Hematopoietic multipotent progenitor cell treated with erythropoietin and hydrocortisone succinate and interleukin-3 and kit ligand, for 4 days (in vitro differentiated cells): ENCODE results near the gene ATXN10.

Source experiments
- DNase-seq: peaks from one replicate; pipeline ENCODE4 v3.0.0-alpha.2; 2015

ATXN10 gene

GRCh38 chr22:45866126-45866645, 194.6 kb downstream of the ATXN10 start:
- no peak for DNase-seq

- DNase-seq: no peak
Observed at GRCh38 chr22:45866646-45867117, 195.0 kb downstream of the ATXN10 start.

DNA sequence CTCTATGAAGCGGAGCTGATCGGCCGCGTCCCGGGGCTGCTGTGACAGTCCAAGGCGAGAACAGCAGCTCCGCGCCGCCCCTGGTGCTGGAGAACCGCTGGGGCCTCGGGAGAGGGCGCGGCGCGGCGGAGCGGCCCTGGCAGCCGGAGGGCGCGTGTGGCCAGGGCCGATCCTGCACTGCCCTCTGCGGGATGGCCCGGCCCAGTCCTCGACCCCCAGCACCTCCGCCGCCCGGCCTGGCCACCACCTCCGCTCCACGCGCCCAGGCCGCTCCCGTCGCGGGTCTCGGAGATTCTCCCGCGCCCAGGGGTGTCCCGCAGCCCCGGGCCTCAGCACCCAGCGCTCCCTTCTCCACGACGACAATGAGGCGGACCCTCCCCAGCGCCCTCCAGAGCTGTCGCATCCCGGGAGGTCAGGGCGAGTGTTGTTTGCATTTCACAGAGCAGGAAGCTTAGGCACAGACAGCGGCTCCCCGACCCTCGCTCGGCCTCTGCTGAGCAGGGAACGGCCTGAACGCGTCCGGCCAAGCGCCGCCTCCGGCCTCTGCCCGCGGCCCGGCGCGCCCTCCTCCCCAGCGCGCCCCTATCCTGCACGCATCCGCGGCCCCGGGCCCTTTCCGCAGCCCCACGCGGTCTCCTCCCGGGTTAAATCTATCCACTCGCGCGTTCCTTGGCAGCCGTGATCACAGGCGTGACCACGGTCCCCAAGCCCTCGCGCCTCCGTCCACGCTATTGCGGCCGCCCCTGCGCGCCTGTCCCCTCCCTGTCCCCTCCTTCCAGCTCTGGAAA, 195.7 kb downstream of the ATXN10 start:
- DNase-seq: peak; percentile 55

DNA sequence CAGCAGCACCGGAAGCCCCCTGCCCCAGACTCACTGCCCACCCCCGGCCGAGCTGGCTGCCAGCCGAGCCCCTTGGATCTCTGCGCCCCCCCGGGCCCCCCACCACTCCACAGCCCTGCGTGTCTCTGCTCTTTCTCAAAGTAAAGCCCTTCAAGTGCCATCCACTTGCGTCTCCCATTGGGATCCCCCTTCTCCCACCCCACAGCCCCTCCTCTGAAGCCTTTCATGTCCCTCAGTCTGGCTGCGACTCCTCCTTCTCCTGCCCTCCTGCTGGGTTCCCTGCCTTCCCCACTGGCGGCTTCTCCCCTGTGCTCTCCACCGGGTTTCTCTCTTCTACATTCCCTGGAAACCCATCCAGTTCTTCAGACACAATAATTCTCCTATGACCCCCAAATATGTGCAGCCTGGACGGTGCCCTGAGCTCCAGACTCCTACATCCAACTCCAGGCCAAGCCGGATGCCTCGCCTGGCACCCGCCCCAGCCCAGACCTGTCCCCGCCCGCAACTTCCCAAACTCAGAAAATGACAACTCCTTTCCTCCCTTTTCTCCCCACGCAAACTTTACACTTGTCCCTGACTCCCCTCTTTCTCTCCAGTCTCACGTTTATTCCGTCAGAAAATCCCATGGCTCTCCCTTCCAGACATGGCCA, 196.4 kb downstream of the ATXN10 start:
- DNase-seq: no peak

DNA sequence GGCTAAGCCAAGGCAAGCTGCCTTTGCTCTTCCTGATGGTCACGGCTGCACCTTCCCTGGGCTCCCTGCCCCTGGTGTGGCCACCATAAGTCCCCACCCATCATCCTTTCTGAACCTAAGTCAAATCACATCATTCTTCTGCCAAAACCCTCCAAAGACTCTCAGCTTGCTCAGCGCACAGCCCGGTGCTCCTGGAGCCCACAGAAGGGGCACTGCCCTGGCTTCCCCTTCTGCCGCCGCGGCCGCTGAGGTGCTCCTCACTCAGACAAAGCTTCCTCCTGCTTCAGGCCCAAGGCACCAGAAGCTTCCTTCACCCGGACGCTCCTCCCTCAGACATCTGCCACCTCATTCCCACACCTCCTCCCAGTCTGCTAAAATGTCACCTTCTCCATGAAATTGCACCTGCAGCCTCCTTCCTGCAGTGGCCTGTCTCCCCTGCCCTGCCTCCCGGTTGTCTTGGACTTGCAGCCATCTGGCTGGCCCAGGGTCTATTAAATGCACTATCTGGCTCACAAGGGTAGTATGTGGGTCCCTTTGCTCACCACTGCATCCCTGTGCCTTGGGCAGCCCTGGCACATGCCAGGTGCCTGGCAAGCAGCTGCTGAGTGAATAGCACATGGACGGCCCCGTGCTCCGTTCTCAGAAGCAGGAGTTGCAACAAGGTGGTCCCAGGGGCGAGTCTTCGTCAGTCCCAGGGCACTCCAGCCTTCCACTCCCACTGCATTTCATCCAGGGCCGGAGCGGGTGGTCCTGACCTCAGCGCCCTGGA, 197.1 kb downstream of the ATXN10 start:
- DNase-seq: no peak

- no peak for DNase-seq
Observed at GRCh38 chr22:45869340-45869847, 197.8 kb downstream of the ATXN10 start.

DNA sequence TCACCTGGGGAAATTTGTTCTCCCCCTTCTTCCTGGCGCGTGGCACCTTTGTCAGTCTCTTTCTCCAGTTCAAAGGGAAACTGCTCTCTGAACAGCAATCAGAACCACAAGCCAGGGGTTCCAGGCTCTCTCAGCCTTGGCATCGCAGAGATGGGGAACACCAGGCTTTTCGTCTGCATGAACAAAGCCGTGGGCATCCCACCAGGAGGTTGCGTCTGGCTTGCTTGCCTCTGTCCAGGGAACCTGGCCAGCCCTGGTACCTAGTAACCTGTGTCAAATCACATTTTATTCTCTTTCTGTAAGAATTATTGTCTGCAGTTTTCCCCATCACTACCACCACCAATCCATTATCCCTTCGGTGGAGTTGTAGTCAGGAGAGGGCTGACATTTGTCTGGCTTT, 198.4 kb downstream of the ATXN10 start:
- DNase-seq: no peak

GRCh38 chr22:45871721-45872120, 200.1 kb downstream of the ATXN10 start:
- no peak for DNase-seq

DNA sequence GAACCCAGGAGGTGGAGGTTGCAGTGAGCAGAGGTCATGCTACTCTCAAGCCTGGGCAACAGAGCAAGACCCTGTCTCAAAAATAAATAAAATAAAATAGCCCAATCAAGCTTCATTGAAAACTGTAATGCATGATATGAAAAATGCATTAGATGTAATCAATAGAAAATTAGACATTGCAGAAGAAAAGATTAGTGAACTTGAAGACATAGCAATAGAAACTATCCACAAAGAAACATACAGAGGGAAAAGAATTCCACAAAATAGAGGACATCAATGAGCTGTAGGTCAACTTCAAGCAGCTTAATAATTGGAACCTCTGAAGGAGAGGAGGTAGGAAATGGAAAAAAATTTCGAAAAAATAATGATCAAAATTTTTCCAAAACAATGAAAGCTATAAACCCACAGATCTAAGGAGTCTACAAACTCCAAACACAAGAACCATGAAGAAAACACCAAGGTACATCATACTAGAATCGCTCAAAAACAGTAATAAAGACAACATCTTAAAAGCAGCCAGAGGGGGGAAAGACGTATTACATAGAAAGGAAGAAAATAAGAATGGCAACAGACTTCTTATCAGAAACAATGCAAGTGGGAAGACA, 201.1 kb downstream of the ATXN10 start:
- no peak for DNase-seq

DNA sequence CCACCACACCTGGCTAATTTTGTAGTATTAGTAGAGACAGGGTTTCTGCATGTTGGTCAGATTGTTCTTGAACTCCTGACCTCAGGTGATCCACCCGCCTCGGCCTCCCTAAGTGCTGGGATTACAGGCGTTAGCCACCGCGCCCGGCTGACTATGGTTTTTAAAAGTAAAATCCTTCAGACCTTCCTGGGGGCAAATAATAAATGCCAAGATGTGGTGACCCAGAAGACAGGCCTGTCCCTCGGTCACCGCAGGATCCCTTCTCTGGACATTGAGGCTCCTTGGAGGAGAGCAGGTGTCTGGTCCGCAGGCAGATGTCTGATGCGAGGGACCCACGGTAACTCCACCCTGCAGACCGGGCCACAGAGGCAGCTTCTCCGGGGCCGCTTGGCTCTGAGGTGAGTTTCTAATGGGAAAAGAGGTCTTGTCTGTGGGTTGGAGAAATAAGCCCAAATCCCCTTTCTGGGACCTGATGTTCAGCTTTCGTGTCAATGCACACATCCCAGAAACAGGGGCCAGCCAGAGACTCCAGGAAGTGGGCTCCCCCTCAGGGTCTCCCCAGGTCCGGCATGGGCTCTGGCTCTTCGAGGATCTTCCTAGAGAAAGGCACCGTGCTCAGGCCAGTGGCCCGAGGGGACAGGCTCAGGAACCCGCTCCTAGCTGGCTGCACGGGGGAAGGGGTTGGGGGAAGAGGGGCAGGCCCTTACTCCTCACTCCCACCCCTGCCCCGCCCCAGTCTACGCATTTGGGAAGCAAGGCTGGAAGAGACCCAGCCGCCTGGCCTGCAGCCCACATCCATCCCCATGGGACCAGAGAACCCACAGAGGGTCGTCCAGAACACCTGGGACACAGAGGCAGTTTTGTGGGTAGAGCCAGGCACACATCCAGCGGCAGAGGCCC, 204.8 kb downstream of the ATXN10 start:
- DNase-seq: no peak

DNA sequence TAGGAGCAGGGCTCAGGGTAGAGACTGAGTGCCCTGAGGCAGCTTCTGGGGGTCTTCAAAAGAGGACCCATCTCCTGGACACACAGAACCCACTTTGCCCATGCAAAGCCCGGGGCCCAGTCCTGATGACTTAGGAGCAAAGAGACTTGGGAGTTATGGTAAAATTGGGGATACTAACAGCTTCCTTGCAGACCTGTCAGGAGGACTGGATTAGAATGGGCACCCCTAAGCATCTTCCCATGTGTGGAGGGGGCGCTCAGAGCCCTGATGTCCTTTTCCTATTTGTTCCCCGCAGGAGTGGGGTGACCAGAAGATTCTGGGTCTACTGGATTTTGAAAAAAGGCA, 205.4 kb downstream of the ATXN10 start:
- no peak for DNase-seq

DNA sequence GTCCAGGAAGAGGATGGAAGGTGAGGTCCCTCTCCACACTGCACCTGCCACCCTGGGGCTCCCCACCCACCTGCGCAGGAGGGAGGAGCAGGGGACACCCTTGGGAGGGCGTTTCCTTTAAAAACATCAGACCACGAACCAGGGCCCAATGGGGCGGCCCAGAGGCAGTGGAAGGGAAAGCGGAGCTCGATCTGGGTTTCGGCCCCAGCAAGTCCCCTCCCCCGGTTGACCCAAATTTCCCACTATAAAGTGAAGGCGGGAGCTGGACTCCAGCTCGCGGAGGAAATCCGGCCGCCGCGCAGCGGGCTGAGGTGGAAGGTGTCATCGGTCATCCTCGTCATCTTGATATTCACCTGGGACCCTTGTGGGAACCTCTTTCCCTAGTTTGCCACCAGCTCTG, 206.0 kb downstream of the ATXN10 start:
- no peak for DNase-seq

- DNase-seq: no peak
Observed at GRCh38 chr22:45878051-45878781, 206.6 kb downstream of the ATXN10 start.

DNA sequence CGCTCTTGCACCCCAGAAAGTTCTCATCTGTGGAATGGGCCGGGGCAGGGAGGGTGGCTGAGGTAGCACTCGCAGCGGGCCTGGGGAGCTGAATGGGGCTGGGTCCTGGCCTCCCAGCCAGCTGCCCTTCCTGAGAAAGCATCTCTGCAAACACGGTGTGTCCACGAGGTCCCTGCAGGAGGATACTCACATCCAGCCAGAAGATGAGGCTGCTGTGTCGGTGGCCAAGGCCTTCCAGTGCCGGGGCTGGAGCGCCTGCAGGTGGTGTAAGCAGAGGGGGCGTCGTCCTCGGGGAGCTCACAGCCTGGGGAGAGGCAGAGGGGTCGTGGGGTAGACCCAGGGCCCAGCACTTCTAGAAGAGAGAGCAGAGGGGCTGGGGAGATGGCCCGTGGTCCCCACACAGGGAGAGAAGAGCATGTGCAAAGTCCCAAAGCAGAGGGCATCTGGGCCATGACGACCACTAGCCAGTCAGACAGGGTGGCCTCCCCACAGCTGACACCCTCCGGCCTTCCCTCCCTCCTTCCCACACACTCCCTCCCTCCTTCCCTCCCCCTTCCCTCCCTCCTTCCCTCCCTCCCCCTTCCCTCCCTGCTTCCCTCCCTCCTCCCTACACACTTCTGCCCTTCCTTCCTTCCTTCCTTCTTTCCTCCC, 207.4 kb downstream of the ATXN10 start:
- no peak for DNase-seq

DNA sequence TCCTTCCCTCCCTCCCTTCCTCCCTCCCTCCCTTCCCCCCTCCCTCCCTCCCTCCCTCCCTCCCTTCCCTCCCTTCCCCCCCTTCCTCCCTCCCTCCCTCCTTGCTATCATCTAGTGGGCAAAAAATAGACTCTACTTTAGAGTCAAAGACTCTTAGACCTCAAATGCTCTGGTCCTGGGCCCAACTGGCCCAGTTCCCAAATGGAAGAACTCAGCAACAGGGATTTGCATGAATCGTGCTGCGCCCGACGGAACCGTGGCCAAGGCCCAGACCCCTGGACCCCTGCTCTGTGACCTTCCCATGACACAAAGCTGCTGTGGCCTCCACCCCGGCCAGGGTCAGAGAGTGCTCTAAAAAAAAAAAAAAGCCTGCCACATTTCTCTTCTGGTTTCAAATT, 207.9 kb downstream of the ATXN10 start:
- DNase-seq: no peak

DNA sequence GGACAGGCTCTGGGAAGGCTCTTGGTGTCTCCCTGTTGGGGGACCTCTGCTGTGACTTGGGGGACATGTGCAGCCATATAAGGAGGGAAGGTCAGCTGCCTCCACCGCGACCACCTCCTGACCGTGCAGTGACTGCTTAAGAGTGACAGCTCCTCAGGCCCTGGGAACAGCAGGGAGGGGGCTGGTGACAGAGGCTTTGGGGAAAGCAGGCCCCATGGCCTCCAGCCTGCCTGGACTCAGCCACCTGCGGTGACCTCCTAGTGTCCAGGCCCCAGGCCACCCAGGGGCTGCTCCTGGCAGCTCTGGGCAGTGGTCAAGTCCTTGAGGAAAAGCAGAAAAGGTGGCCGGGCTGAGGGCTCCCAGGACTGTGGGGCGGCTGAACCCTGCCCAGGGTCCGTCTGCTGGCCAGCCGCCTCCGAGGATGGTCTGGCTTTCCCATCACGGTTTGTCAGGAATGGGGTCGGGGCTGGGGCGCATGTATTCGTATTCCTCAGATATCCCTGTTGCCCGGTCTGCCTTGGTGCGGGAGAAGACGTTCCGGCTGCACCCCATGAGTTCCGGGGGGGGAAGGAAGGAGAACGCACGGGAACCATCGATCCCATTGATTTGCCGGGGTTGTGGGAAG, 208.6 kb downstream of the ATXN10 start:
- DNase-seq: no peak

- no peak for DNase-seq
Observed at GRCh38 chr22:45880716-45881523, 209.3 kb downstream of the ATXN10 start.

GRCh38 chr22:45881524-45881875, 209.9 kb downstream of the ATXN10 start:
- no peak for DNase-seq
